Activated CD4-positive, alpha-beta T cell treated with anti-CD3 and anti-CD28 coated beads, Interleukin-2, amount 10 ng/mL, durations not matched to agents 24 days and 14 days (primary cell): ENCODE data around the gene POLR1A. TPM values are rescaled to one million over a fixed set of nuclear protein-coding genes. Genes with fewer than 3 reads are reported as not detected.

Source experiments
- DNase-seq: peaks from one replicate; pipeline ENCODE4 v3.0.0; 2022
- H3K27ac Mint-ChIP-seq: one replicate; pipeline ENCODE4 v1.8.0; 2022; ENCODE audit warnings: mild to moderate bottlenecking, mixed read lengths
- H3K27me3 Mint-ChIP-seq: one replicate; pipeline ENCODE4 v1.8.0; 2022; ENCODE audit warnings: mixed read lengths
- H3K36me3 Mint-ChIP-seq: one replicate; pipeline ENCODE4 v1.8.0; 2022; ENCODE audit warnings: low read depth, mild to moderate bottlenecking, mixed read lengths
- H3K4me1 Mint-ChIP-seq: one replicate; pipeline ENCODE4 v1.8.0; 2021; ENCODE audit warnings: mixed read lengths
- H3K4me3 Mint-ChIP-seq: one replicate; pipeline ENCODE4 v1.8.0; 2022; ENCODE audit warnings: mild to moderate bottlenecking, moderate library complexity, mixed read lengths
- H3K9me3 Mint-ChIP-seq: one replicate; pipeline ENCODE4 v1.8.0; 2021; ENCODE audit warnings: mixed read lengths
- intact Hi-C: fragments of 100-400 bp; cut with micrococcal nuclease; formaldehyde crosslinking; loops from one replicate; pipeline ENCODE4 v1.15.1; 2023
- total RNA-seq: library from RNA; stranded (reverse); gene quantifications from 2 replicates; pipeline ENCODE4 v1.2.3, GENCODE V29; 2022

Gene POLR1A
- total RNA-seq, 1 donor from 2014 or later, result 73.5 TPM

- Mint-ChIP-seq H3K36me3 (peaks cover 9% of the 10 kb centered on the region), H3K4me1 (peaks cover 7% of the 10 kb centered on the region), H3K27ac (no peak overlapping the region), H3K27me3 (peaks cover 16% of the 10 kb centered on the region), H3K4me3 (no peak overlapping the region), H3K9me3 (peaks cover 32% of the 10 kb centered on the region)
- intact Hi-C loops, result no loop called here
- DNase-seq, result no peak
Observed at GRCh38 chr2:86006524-86006923, 99.2 kb downstream of the POLR1A start.

GRCh38 chr2:86003967-86004366 lies 101.7 kb downstream of the POLR1A start:
- no peak overlapping the region for H3K27ac Mint-ChIP-seq

GRCh38 chr2:86003104-86003503 lies 102.6 kb downstream of the POLR1A start:
- H3K4me1 Mint-ChIP-seq, result peaks cover 33% of the 10 kb centered on the region
- intact Hi-C loops, result no loop called here
- no peak for DNase-seq
- H3K27ac Mint-ChIP-seq, result no peak overlapping the region
- no peak overlapping the region for H3K4me3 Mint-ChIP-seq
- H3K36me3 Mint-ChIP-seq, result peaks cover 12% of the 10 kb centered on the region
- H3K9me3 Mint-ChIP-seq, result peaks cover 33% of the 10 kb centered on the region
- H3K27me3 Mint-ChIP-seq, result peaks cover 16% of the 10 kb centered on the region

More at GRCh38 chr2:86003967-86004366, 101.7 kb downstream of the POLR1A start:
- H3K4me3 Mint-ChIP-seq, result no peak overlapping the region
- intact Hi-C loops, result no loop called here
- DNase-seq, result no peak
- peaks cover 12% of the 10 kb centered on the region for H3K36me3 Mint-ChIP-seq
- H3K27me3 Mint-ChIP-seq, result peaks cover 16% of the 10 kb centered on the region
- peaks cover 35% of the 10 kb centered on the region for H3K9me3 Mint-ChIP-seq
- peaks cover 27% of the 10 kb centered on the region for H3K4me1 Mint-ChIP-seq

- intact Hi-C loops, result no loop called here
- Mint-ChIP-seq H3K4me1 (peaks cover 36% of the 10 kb centered on the region), H3K27ac (no peak overlapping the region), H3K27me3 (peaks cover 11% of the 10 kb centered on the region), H3K4me3 (no peak overlapping the region), H3K36me3 (peaks cover 12% of the 10 kb centered on the region), H3K9me3 (peaks cover 28% of the 10 kb centered on the region)
- no peak for DNase-seq
Observed at GRCh38 chr2:86002375-86002774, 103.3 kb downstream of the POLR1A start.

GRCh38 chr2:86001326-86001725 lies 104.4 kb downstream of the POLR1A start:
- intact Hi-C loops, result no loop called here
- DNase-seq, result no peak
- Mint-ChIP-seq H3K4me1 (peaks cover 45% of the 10 kb centered on the region), H3K9me3 (peaks cover 18% of the 10 kb centered on the region), H3K36me3 (peaks cover 11% of the 10 kb centered on the region), H3K4me3 (no peak overlapping the region), H3K27me3 (peaks cover 2% of the 10 kb centered on the region), H3K27ac (no peak overlapping the region)

- Mint-ChIP-seq H3K27ac (peak overlapping the region; percentile 17), H3K36me3 (peaks cover 11% of the 10 kb centered on the region), H3K4me1 (peaks cover 47% of the 10 kb centered on the region), H3K4me3 (no peak overlapping the region), H3K27me3 (no peaks in the 10 kb centered on the region), H3K9me3 (peaks cover 14% of the 10 kb centered on the region)
- no peak for DNase-seq
- intact Hi-C loops, result no loop called here
Observed at GRCh38 chr2:86000938-86001312, 104.8 kb downstream of the POLR1A start.

- no peaks in the 10 kb centered on the region for H3K27me3 Mint-ChIP-seq
- H3K27ac Mint-ChIP-seq, result peak overlapping the region; percentile 84
- peaks cover 10% of the 10 kb centered on the region for H3K9me3 Mint-ChIP-seq
- H3K36me3 Mint-ChIP-seq, result peaks cover 11% of the 10 kb centered on the region
- H3K4me1 Mint-ChIP-seq, result peaks cover 52% of the 10 kb centered on the region
- H3K4me3 Mint-ChIP-seq, result peak overlapping the region; percentile 56
- intact Hi-C loops, result no loop called here
- no peak for DNase-seq
Observed at GRCh38 chr2:86000131-86000937, 105.4 kb downstream of the POLR1A start.

GRCh38 chr2:85999061-85999831 lies 106.4 kb downstream of the POLR1A start:
- H3K4me1 Mint-ChIP-seq, result peaks cover 63% of the 10 kb centered on the region

GRCh38 chr2:85998071-85998991 lies 107.4 kb downstream of the POLR1A start:
- DNase-seq, result peak; percentile 70
- peaks cover 69% of the 10 kb centered on the region for H3K4me1 Mint-ChIP-seq

More at GRCh38 chr2:85999061-85999831, 106.4 kb downstream of the POLR1A start:
- peak; percentile 88 for DNase-seq
- Mint-ChIP-seq H3K4me3 (peak overlapping the region; percentile 56), H3K9me3 (peaks cover 3% of the 10 kb centered on the region), H3K27me3 (no peaks in the 10 kb centered on the region), H3K36me3 (peaks cover 6% of the 10 kb centered on the region), H3K27ac (peak overlapping the region; percentile 83)
- intact Hi-C loops, result loop anchor here (1.0 to 5.0 kb wide), 3 partner anchors 39 to 147 kb away; no protein-coding TSS in a partner anchor

GRCh38 chr2:85997017-85997970 lies 108.4 kb downstream of the POLR1A start:
- H3K27ac Mint-ChIP-seq, result peak overlapping the region; percentile 70
- H3K36me3 Mint-ChIP-seq, result peaks cover 6% of the 10 kb centered on the region
- intact Hi-C loops, result loop anchor here (5.0 kb wide), 1 partner anchor 145 kb away; no protein-coding TSS in a partner anchor
- no peaks in the 10 kb centered on the region for H3K27me3 Mint-ChIP-seq
- H3K4me3 Mint-ChIP-seq, result no peak overlapping the region
- H3K4me1 Mint-ChIP-seq, result peaks cover 74% of the 10 kb centered on the region
- peaks cover 3% of the 10 kb centered on the region for H3K9me3 Mint-ChIP-seq
- DNase-seq, result no peak

More at GRCh38 chr2:85998071-85998991, 107.4 kb downstream of the POLR1A start:
- intact Hi-C loops, result loop anchor here (5.0 kb wide), 1 partner anchor 146 kb away; no protein-coding TSS in a partner anchor
- Mint-ChIP-seq H3K27ac (peak overlapping the region; percentile 83), H3K27me3 (no peaks in the 10 kb centered on the region), H3K4me3 (peak overlapping the region; percentile 42), H3K36me3 (peaks cover 6% of the 10 kb centered on the region), H3K9me3 (peaks cover 3% of the 10 kb centered on the region)

GRCh38 chr2:85996591-85996990 lies 109.1 kb downstream of the POLR1A start:
- intact Hi-C loops, result loop anchor here (5.0 kb wide), 1 partner anchor 144 kb away; no protein-coding TSS in a partner anchor
- no peak overlapping the region for H3K4me3 Mint-ChIP-seq
- H3K27ac Mint-ChIP-seq, result no peak overlapping the region

More at GRCh38 chr2:85996591-85996990, 109.1 kb downstream of the POLR1A start:
- Mint-ChIP-seq H3K9me3 (peaks cover 3% of the 10 kb centered on the region), H3K4me1 (peaks cover 73% of the 10 kb centered on the region), H3K27me3 (no peaks in the 10 kb centered on the region), H3K36me3 (peaks cover 5% of the 10 kb centered on the region)
- no peak for DNase-seq
